ENCODE results near the gene IMP3.

The IMP3 gene

GRCh38 chr15:75620841-75621391 is 19.1 kb downstream of the IMP3 start:
- no peak for DNase-seq (ENCODE audit: low read depth)

- DNase-seq (ENCODE audit: low read depth), result no peak
Measured at GRCh38 chr15:75620058-75620820, 19.8 kb downstream of the IMP3 start.

GRCh38 chr15:75616766-75617165 is 23.3 kb downstream of the IMP3 start:
- no peak for DNase-seq (ENCODE audit: low read depth)

GRCh38 chr15:75606711-75607699 is 33.0 kb downstream of the IMP3 start:
- DNase-seq (ENCODE audit: low read depth), result no peak

- DNase-seq (ENCODE audit: low read depth), result no peak
Measured at GRCh38 chr15:75606026-75606425, 34.0 kb downstream of the IMP3 start.

GRCh38 chr15:75599401-75599800 is 40.6 kb downstream of the IMP3 start:
- no peak for DNase-seq (ENCODE audit: low read depth)

GRCh38 chr15:75598361-75598760 is 41.7 kb downstream of the IMP3 start:
- DNase-seq (ENCODE audit: low read depth), result no peak

- no peak for DNase-seq (ENCODE audit: low read depth)
Measured at GRCh38 chr15:75597667-75598341, 42.2 kb downstream of the IMP3 start.

GRCh38 chr15:75596703-75597345 is 43.2 kb downstream of the IMP3 start:
- no peak for DNase-seq (ENCODE audit: low read depth)

GRCh38 chr15:75594276-75594675 is 45.7 kb downstream of the IMP3 start:
- no peak for DNase-seq (ENCODE audit: low read depth)

GRCh38 chr15:75591655-75592364 is 48.2 kb downstream of the IMP3 start:
- DNase-seq (ENCODE audit: low read depth), result no peak

- DNase-seq (ENCODE audit: low read depth), result no peak
Measured at GRCh38 chr15:75590239-75590638, 49.8 kb downstream of the IMP3 start.
